ENCODE measurements around the gene EGR4. TPM values are rescaled to one million over a fixed set of nuclear protein-coding genes. Genes with fewer than 3 reads are reported as not detected.

The EGR4 gene
- total RNA-seq, 1 experiment from 2014 or later = not detected

DNA sequence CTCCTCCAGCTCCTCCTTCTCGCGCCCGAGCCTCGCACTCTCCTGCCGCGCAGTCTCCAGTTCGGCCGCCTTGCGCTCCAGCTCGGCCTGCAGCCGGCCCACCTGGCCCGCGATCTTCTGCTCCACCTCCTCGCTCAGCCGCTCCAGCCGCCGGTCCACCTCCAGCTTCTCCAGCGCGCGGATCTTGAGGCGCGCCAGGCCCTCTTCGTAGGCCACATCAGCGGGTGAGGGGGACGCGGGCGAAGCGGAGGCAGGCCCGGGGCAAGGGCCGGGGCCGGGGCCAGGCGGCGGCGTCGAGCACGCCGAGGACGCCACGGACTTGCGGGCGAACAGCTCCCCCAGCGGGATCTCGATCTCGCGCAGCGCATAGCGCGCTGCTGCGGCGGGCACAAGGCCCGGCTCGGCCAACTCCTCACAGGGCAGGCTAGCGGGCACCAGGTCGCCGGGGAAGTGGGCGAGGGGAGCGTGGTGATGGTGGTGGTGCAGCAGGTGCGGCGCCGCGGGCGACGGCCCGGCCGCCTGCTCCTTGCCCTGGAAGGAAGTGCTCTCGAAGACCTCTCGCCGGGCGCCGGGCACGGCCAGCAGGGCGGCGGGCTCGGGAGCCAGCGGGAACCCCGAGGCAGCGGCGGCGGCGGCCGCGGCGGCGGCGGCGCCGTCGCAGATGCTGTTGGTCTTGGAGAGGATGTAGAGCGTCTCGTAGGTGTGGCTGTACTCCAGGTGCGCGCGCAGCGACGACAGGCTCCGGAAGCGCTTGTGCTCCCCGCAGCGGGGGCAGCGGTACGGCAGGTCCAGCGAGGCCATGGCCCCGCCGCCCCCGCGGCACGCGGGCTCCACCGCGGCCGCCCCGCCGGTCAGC, 24.3 kb downstream of the EGR4 start:
- H3K4me1 ChIP-seq (ENCODE audit: insufficient read depth, low read length) = 0 out of 2 replicates have a peak, but pooled peaks cover 4% of the 10 kb centered on the region
- peak overlapping the region; percentile 64 for H3K4me2 ChIP-seq (ENCODE audit: low read length)
- H3K27ac ChIP-seq (ENCODE audit: low read length) = no peak overlapping the region
- intact Hi-C loops (cut with micrococcal nuclease) = no loop called here
- H4K20me1 ChIP-seq (ENCODE audit: low read length) = no peaks in the 10 kb centered on the region; the same call in 1 of the 2 replicates
- H2AFZ ChIP-seq (ENCODE audit: low read length) = peak overlapping the region; percentile 26
- H3K9ac ChIP-seq (ENCODE audit: low read length) = no peak overlapping the region
- BruUV-seq (replicated peaks) = no TSS peak
- H3K79me2 ChIP-seq (ENCODE audit: low read length) = 0 out of 2 replicates have a peak, but pooled peaks cover 4% of the 10 kb centered on the region
- H3K9me2 ChIP-seq (replicated peaks; ENCODE audit: low read length) = no peaks in the 10 kb centered on the region
- H3F3A ChIP-seq (ENCODE audit: low read length, unreplicated experiment) = no peaks in the 10 kb centered on the region
- DNase-seq (peak; percentile 60), ATAC-seq (peak; percentile 69)
- H3K27me3 ChIP-seq (ENCODE audit: low read length) = no peaks in the 10 kb centered on the region
- no peaks in the 10 kb centered on the region for H3K9me3 ChIP-seq (ENCODE audit: low read length)
- CTCF ChIA-PET = no interaction called here
- H3K36me3 ChIP-seq (ENCODE audit: low read depth, low read length) = no peaks in the 10 kb centered on the region
- TF ChIP-seq EZH2phosphoT487 (IDR thresholded peaks at IDR 0.05; ENCODE audit: borderline replicate concordance, low read length) = no peak
- TF ChIP-seq, protein P1, sequence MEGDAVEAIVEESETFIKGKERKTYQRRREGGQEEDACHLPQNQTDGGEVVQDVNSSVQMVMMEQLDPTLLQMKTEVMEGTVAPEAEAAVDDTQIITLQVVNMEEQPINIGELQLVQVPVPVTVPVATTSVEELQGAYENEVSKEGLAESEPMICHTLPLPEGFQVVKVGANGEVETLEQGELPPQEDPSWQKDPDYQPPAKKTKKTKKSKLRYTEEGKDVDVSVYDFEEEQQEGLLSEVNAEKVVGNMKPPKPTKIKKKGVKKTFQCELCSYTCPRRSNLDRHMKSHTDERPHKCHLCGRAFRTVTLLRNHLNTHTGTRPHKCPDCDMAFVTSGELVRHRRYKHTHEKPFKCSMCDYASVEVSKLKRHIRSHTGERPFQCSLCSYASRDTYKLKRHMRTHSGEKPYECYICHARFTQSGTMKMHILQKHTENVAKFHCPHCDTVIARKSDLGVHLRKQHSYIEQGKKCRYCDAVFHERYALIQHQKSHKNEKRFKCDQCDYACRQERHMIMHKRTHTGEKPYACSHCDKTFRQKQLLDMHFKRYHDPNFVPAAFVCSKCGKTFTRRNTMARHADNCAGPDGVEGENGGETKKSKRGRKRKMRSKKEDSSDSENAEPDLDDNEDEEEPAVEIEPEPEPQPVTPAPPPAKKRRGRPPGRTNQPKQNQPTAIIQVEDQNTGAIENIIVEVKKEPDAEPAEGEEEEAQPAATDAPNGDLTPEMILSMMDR (conservative IDR thresholded peaks at IDR 0.05; ENCODE audit: low read depth, low read length) = peak; percentile 10; the same call in 1 of the 2 replicates
- POLR2A ChIA-PET (ENCODE audit: unreplicated experiment) = interaction anchor here (0.6 kb wide), 1 partner anchor 16 kb away, joined by 3 read pairs; no protein-coding TSS in a partner anchor
- peak overlapping the region; percentile 59 for H3K4me3 ChIP-seq (ENCODE audit: low read length)

DNA sequence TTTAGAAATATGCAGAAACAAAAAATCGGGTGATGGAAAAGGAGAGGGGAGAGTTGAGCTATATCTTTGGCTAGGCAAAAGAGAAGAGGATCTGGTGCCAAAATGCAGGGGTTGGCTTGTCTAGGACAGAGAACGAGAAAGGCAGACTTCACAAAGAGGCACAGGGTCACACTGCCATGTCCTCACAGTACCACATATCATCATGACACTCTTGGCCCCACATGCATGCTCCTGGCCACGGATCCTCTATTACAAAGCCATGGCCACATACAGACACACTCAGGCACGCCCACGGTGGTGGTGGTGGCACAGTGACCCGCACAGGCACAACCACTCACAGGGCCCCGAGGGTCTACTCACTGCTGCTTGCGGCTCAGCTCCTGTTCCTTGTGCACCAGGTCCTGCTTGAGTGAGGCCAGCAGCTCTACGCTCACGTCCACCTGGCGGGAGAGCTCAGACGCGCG, 24.9 kb downstream of the EGR4 start:
- Histone ChIP-seq H3K27ac (ENCODE audit: low read length) (no peak overlapping the region), H2AFZ (ENCODE audit: low read length) (0 out of 2 replicates have a peak overlapping the region, but pooled peaks have one; percentile 26), H3K4me1 (ENCODE audit: insufficient read depth, low read length) (0 out of 2 replicates have a peak, but pooled peaks cover 4% of the 10 kb centered on the region), H3K9me2 (replicated peaks; ENCODE audit: low read length) (no peaks in the 10 kb centered on the region), H3K9ac (ENCODE audit: low read length) (no peak overlapping the region), H4K20me1 (ENCODE audit: low read length) (no peaks in the 10 kb centered on the region; the same call in 1 of the 2 replicates), H3K4me3 (ENCODE audit: low read length) (peak overlapping the region; percentile 53), H3K9me3 (ENCODE audit: low read length) (no peaks in the 10 kb centered on the region), H3K4me2 (ENCODE audit: low read length) (peak overlapping the region; percentile 60), H3F3A (ENCODE audit: low read length, unreplicated experiment) (no peaks in the 10 kb centered on the region), H3K27me3 (ENCODE audit: low read length) (no peaks in the 10 kb centered on the region), H3K36me3 (ENCODE audit: low read depth, low read length) (no peaks in the 10 kb centered on the region), H3K79me2 (ENCODE audit: low read length) (0 out of 2 replicates have a peak, but pooled peaks cover 4% of the 10 kb centered on the region)
- DNase-seq (no peak), ATAC-seq (peak; percentile 42)
- CTCF ChIA-PET = no interaction called here
- BruUV-seq (replicated peaks) = no TSS peak
- intact Hi-C loops (cut with micrococcal nuclease) = no loop called here
- TF ChIP-seq EZH2 (IDR thresholded peaks at IDR 0.05; ENCODE audit: low read length, unreplicated experiment) (no peak), EZH2phosphoT487 (IDR thresholded peaks at IDR 0.05; ENCODE audit: borderline replicate concordance, low read length) (no peak)
- TF ChIP-seq, protein P1 (conservative IDR thresholded peaks at IDR 0.05; ENCODE audit: low read depth, low read length) = no peak
- POLR2A ChIA-PET (ENCODE audit: unreplicated experiment) = interaction anchor here (0.6 kb wide), 1 partner anchor 17 kb away, joined by 3 read pairs; no protein-coding TSS in a partner anchor
